Stimulated activated naive CD8-positive, alpha-beta T cell treated with anti-CD3 and anti-CD28 coated beads, Interleukin-15, Interleukin-2, amounts not matched to agents 100 U/mL and 50 U/mL, for 24 hours (primary cell): ENCODE measurements around the gene FHAD1.

Experiments used
- ATAC-seq: fragments of 150-1000 bp; cut with Tn5 transposase; one replicate; pipeline ENCODE4 v1.10.0; 2021
- DNase-seq: peaks from one replicate; pipeline ENCODE4 v3.0.0; 2021

Gene FHAD1

GRCh38 chr1:15246960-15247614, at the start of gene FHAD1:
Gene FHAD1, plus strand, starts transcription at chr1:15247223. Its CDS starts 4,562 bp downstream, at chr1:15251785.
- peak; percentile 71 for DNase-seq
- peak; percentile 12 for ATAC-seq

- DNase-seq (no peak), ATAC-seq (no peak)
These were observed 49.2 kb upstream of the FHAD1 start for GRCh38 chr1:15197591-15198447.

- DNase-seq (no peak), ATAC-seq (no peak)
These were observed 48.3 kb upstream of the FHAD1 start for GRCh38 chr1:15198684-15199083.

DNA sequence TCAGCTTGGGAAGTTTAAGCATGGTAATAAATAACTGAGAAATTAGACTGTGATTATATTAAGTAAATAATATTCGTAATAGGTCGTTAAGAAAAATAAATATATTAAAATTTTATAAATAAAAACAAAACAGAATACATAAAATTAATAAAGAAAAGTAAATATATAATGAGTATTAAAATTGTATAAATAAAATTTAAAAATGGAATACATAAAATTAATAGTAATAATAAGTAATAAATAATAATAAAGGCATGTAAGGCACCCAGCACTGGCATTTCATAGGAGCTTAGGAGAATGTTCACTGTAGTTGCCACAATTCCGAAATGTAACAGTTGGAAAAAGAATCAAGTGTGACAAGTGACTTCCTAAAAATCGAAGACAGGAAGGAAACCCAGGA, 45.8 kb upstream of the FHAD1 start:
- ATAC-seq, result no peak
- no peak for DNase-seq

- ATAC-seq, result no peak
- no peak for DNase-seq
These were observed 45.0 kb upstream of the FHAD1 start for GRCh38 chr1:15201849-15202551.

DNA sequence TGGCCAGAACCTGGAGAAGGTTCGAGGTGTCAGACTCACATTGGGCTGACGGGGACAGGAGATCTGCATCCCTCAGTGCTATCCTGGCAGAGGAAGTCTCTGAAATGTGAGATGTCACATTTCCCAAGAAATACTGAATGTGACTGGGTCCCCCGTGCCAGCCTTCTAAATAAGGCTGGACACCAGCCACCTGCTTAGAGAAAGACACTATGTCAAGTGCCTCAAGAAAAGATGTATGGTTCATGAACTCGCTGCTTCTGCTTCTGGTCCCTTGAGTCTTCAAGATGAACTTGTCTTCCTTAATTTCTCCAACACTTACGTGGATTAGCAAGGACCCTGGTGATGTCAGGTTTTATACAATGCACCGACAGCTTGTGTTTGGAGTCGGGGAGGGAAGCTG, 42.1 kb upstream of the FHAD1 start:
- DNase-seq, result no peak

DNA sequence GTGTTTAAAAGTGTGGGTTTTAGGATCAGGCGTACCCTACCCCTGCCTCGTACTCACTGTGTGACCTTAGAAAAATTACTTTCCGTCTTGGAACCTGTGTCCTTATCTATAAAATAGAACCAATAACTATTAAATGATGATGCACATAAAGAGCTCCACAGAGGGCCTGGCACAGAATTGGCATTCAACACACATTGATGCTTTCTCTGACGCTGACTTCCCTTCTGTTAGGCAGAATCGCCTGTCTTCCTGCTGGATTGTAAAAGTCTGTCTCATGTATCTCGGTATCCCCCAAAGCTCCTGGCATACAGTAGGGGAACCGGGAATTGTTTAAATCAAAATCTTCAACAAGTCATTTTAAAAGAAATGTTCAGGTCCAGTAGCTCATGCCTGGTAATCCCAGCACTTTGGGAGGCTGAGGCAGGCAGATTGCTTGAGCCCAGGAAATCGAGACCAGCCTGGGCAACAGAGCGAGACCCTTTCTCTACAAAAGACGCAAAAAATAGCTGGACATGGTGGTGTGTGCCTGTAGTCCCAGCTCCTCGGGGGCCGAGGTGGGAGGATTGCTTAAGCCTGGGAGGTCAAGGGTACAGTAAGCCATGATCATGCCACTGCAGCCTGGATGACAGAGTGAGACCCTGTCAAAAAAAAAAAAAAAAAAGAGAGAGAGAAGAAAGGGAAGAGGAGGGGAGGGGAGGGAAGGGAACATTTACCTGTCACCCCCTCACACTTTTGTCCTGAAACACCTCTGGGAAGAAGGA, 41.3 kb upstream of the FHAD1 start:
- no peak for ATAC-seq

More for the DNA sequence above, 42.1 kb upstream of the FHAD1 start:
- ATAC-seq, result no peak

GRCh38 chr1:15206418-15207030, 40.5 kb upstream of the FHAD1 start:
- ATAC-seq (no peak), DNase-seq (no peak)

More for the DNA sequence above, 41.3 kb upstream of the FHAD1 start:
- no peak for DNase-seq

GRCh38 chr1:15207031-15207828, 39.8 kb upstream of the FHAD1 start:
- no peak for DNase-seq
- no peak for ATAC-seq

DNA sequence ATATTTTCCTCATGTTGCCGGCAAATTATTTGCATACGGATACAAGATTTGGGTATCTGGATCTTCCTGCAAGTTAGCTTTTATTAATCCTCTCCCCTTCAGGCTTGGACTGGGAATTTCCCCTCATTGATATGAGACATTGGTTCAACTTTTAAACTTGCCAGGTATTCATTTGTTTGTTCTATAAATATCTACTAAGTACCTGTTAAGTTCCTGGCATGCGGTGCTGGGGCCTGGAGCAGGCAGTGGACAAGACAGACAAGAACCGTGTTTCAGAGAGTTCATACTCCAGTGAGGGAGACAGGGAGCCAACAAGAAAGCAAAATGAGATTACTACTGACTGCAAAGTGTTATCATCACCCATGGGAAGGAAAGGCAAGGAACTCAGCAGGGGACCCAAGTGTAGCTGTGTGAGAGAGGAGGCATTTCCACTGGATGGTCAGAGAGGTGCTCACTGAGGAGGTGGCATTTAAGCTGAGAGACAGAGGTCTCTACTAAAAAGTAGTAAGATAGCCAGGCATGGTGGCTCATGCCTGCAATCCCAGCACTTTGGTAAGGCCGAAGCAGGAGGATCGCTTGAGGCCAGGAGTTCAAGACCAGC, 39.1 kb upstream of the FHAD1 start:
- ATAC-seq (no peak), DNase-seq (no peak)

- ATAC-seq (no peak), DNase-seq (no peak)
These were observed 36.2 kb upstream of the FHAD1 start for GRCh38 chr1:15210651-15211375.

DNA sequence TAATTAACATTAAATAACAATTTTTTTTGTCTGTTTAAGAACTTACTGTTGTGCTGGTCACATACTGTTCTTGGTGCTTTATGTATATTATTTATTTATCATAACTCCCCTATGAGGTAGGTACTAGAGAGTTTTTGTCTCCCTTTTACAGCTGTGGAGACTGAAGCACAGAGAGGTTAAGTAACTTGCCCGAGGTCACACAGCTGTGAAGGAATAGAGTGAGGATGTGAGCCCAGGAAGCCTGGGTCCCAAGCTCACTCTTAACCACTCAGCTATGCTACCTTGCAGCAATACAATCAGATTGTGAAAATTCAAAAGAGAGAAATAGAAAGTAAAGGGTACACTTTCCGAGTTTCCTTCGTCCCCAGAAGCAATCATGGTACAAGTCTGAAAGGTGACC, 35.6 kb upstream of the FHAD1 start:
- DNase-seq (no peak), ATAC-seq (no peak)

- DNase-seq (no peak), ATAC-seq (no peak)
These were observed 34.6 kb upstream of the FHAD1 start for GRCh38 chr1:15212216-15212953.

DNA sequence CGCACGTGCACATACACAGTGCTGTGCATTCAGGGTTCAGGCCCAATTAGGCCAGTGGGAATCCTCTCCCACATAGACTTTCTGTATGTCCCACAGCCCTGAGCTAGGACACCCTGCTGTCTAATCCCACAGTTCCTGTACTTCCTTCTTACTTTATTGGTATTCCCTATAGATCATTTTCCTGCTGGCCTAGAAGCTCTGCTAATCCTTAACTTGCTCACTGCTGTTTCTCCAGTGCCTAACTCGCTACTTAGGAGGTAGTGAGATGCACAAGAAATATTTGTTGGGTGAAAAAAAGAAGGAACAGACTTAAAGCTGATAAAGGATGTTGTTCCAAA, 34.1 kb upstream of the FHAD1 start:
- DNase-seq (no peak), ATAC-seq (no peak)

GRCh38 chr1:15213341-15213821, 33.6 kb upstream of the FHAD1 start:
- DNase-seq (no peak), ATAC-seq (no peak)

DNA sequence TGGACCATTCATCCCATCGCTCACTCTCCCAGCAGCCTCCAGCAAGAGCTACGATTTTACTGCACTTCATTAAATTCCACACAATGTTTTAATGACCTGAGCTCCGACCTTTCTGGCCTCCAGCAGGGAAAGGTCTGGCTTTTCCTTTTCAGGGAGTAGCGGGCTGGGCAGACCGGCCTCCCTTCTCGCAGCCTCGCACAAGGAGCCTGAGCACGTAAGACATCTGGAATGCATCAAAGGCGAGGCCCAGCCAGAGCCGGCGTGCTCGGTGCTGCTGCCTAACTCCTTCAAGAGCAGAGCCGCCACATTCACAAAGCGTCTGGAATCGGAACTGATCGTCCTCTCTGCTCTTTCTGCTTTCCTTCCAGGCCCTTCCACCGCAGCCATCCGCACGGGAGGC, 32.5 kb upstream of the FHAD1 start:
- DNase-seq, result no peak
- no peak for ATAC-seq

DNA sequence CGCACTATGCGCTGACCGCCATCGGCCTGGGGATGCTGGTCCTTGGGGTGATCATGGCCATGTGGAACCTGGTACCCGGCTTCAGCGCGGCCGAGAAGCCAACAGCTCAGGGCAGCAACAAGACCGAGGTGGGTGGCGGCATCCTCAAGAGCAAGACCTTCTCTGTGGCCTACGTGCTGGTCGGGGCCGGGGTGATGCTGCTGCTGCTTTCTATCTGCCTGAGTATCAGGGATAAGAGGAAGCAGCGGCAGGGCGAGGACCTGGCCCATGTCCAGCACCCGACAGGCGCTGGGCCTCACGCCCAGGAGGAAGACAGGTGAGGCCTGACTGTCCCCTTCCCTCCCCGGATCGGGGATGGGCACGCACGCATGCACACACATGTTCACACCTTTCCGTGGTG, 31.9 kb upstream of the FHAD1 start:
- no peak for ATAC-seq
- DNase-seq, result no peak

DNA sequence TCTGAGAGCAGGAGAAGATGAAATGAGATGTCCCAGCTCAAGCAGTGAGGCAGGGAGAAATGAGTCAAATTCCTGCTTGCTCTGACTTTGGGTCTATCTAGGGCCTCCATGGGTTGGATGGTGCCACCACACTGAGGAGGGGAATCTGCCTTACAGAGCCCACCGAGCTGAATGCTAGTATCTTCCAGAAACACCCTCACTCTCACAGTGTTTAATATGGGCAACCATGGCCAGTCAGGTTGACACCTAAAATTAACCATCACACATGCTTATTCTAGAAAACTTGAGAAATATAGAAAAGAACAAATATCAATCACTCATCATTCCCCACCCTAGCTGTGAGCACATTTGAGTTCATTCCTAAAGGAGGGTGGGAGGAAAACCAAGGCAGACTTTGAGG, 29.4 kb upstream of the FHAD1 start:
- ATAC-seq (no peak), DNase-seq (no peak)
